H7 (cell line): ENCODE results near the gene EMC10. TPM values are rescaled to one million over a fixed set of nuclear protein-coding genes. Genes with fewer than 3 reads are reported as not detected.

Experiments
- DNase-seq: peaks from one replicate; pipeline ENCODE4 v3.0.0; 2012
- H3K27me3 ChIP-seq: 2 replicates; pipeline ENCODE4 v1.6.0; 2011; ENCODE audit warnings: mild to moderate bottlenecking, low read length; ENCODE audit not compliant: control insufficient read depth, insufficient read depth
- H3K36me3 ChIP-seq: replicated peaks from 2 replicates; pipeline ENCODE4 v1.5.1; 2011; ENCODE audit warnings: low read length; ENCODE audit not compliant: control insufficient read depth, insufficient read depth
- H3K4me3 ChIP-seq: 2 replicates; pipeline ENCODE4 v1.5.1; 2011; ENCODE audit warnings: low read depth, mild to moderate bottlenecking, control low read depth, low read length, moderate library complexity; ENCODE audit not compliant: insufficient read depth
- total RNA-seq: library from RNA; depleted of rRNA; stranded (reverse); fragments of >200 nt; shearing (Covaris generic); gene quantifications from 2 replicates; pipeline ENCODE4 v1.2.3, GENCODE V29; 2014

The EMC10 gene
- total RNA-seq, 1 experiment from 2014 or later, result 166 TPM

DNA sequence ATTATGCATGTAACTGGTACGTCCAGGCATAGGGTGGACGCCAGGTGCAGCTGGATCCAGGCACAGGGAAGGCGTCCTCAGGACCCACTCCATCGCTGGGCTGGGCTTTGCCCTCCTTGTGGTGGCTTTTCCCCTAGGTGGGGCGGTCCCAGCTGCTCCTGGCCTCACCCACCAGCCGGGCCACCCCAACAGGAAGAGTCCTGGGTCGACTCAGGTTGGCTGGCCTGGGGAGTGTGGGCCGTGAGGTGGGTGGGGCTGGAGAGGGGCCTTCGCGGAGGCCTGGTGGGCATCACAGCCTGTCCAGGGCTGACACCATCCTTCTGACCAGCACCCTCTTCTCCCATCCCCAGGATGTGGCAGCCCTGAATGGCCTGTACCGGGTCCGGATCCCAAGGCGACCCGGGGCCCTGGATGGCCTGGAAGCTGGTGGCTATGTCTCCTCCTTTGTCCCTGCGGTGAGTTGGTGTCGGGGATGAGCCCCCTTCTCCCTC lies 3.5 kb downstream of the EMC10 start:
- no peak for DNase-seq
- H3K4me3 ChIP-seq, result no peak overlapping the region
- H3K36me3 ChIP-seq, result peaks cover 15% of the 10 kb centered on the region
- no peaks in the 10 kb centered on the region for H3K27me3 ChIP-seq

DNA sequence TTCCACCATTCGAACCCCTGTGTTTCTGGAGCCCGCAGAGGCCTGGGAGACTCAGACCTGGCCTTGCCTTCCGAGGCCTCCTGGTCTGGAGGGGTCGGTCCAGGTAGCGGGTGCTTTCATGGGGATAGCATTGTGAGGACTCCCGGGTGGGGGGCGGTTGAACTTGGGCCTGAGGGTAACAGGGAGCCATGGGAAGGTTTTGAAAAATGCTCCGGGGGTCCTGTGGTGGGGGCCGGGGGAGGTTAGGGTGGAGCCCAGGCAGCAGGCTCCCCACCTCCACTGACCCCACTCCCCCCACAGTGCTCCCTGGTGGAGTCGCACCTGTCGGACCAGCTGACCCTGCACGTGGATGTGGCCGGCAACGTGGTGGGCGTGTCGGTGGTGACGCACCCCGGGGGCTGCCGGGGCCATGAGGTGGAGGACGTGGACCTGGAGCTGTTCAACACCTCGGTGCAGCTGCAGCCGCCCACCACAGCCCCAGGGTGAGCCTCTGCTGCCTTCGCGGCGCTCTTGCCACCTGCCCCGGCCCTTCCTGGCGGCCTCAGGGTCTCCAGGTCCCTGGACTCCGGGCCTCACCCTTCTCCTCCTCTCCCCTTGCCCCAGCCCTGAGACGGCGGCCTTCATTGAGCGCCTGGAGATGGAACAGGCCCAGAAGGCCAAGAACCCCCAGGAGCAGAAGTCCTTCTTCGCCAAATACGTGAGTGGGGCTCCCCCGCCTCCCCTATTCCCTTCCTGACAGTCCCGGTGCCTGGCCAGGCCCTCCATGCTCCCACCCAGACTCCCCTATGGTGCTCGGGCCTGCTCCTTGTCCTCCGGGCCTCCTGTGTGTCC lies 4.2 kb downstream of the EMC10 start:
- DNase-seq, result no peak
- no peak overlapping the region for H3K4me3 ChIP-seq

DNA sequence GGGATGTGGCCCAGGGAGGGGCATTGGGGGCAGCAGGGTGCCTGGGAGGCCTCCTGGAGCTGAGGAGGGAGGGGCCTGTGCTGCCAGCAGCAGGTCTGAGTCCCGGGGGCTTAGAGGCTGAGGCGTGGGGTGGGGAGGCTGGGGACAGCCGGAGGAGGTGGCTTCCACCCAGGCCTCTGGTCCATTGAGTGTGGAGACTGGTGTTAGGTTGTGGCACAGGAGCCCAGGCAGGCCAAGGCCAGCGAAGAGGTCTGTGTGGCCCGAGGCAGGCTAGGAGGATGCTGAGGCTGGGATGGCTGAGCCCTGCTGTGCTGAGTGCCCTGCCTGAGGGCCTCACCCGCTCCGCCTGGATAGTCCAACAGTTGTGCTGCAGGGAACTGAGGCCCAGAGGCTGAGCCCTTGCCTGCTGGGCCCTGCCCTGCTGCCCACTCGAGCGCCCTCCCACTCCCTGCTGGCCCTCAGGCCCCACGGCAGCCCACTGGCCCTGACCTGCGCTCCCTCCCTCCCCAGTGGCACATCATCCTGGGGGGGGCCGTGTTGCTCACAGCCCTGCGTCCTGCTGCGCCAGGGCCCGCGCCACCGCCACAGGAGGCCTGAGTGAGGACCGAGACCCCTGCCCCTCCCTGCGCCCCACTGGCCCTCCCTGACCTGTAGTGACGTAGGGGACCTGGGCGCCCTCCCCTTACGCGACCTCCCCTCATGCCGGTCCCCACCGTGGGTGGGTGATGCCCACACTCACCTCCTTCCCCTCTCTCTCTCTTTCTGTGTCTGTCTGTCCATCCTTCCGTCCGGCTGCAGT lies 5.2 kb downstream of the EMC10 start:
- Histone ChIP-seq H3K36me3 (peaks cover 15% of the 10 kb centered on the region), H3K27me3 (no peaks in the 10 kb centered on the region; the same call in 1 of the 2 replicates), H3K4me3 (no peak overlapping the region)
- DNase-seq, result no peak

More for the DNA sequence above, 4.2 kb downstream of the EMC10 start:
- peaks cover 15% of the 10 kb centered on the region for H3K36me3 ChIP-seq
- no peaks in the 10 kb centered on the region for H3K27me3 ChIP-seq

DNA sequence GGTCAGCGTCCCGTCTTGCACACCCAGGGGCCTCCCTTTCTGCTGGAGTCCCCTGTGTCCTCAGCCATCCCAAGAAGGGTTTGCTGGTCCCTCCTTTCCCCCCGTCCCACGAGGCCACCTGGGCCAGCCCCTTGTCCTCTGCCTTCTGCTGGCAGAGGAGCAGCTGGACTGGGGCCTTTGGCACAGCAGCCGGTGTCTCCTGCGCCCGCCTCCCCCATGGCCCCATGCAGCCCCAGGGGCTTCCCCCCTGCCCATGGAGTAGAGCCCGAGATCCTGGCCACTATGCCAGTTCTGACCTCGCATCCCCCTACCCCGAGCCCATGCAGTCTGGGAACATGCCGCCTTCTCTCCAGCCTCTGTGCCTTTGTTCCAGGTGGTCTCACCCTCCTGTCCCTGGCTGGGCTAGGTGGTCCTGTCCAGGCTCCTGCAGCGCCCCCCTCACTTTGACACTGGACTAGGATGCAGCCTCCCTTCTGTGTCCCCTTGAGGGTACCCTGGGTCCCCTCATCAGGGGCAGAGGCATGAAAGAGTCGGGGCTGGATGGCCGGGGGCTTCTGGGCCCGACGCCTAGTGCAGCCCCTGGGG lies 6.1 kb downstream of the EMC10 start:
- Histone ChIP-seq H3K4me3 (no peak overlapping the region), H3K27me3 (peaks cover 4% of the 10 kb centered on the region), H3K36me3 (peaks cover 15% of the 10 kb centered on the region)
- no peak for DNase-seq

DNA sequence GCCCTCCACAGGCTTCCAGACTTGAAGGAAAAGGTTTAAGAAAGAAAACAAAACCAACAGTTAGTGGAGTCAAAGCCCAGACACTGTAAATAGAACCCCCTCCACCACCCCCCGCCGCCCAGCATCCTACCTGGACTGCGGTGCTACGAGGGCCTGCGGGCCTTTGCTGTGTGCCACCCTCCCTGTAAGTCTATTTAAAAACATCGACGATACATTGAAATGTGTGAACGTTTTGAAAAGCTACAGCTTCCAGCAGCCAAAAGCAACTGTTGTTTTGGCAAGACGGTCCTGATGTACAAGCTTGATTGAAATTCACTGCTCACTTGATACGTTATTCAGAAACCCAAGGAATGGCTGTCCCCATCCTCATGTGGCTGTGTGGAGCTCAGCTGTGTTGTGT lies 6.6 kb downstream of the EMC10 start:
- Histone ChIP-seq H3K36me3 (peaks cover 15% of the 10 kb centered on the region), H3K4me3 (no peak overlapping the region), H3K27me3 (peaks cover 10% of the 10 kb centered on the region)
- DNase-seq, result no peak

DNA sequence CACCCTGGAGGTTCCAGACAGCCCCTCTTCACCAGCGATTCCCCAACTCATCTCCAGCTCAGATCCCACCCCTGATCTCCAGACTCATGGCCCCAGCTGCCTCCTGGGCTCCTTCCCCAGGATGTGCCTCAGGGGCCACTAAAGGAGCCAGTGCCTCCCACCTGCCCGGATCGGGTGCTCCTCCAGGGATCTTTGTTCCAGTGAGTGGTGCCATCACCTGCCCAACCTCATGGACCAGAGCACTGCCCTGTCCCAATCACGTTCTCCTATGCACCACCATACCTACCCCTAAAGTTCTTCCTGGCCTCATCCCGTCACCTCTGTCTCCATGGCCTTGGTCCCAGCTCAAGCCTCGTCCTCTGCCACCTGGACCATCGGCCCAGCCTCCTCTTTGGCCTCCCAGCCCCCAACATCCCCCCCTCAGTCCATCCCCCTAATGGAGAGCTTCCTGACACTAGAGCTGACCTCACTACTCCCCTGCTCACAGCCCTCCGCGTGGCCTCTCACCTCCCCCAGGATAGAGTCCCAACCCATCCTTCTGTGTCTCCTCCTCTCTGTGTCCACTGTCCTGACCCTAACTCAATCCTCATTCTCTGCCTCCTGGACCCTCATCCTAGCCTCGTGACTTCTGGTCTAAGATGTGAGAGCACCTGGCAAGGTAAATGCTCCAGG lies 9.1 kb downstream of the EMC10 start:
- Histone ChIP-seq H3K36me3 (peaks cover 5% of the 10 kb centered on the region), H3K27me3 (peaks cover 26% of the 10 kb centered on the region), H3K4me3 (no peak overlapping the region)
- DNase-seq, result no peak

DNA sequence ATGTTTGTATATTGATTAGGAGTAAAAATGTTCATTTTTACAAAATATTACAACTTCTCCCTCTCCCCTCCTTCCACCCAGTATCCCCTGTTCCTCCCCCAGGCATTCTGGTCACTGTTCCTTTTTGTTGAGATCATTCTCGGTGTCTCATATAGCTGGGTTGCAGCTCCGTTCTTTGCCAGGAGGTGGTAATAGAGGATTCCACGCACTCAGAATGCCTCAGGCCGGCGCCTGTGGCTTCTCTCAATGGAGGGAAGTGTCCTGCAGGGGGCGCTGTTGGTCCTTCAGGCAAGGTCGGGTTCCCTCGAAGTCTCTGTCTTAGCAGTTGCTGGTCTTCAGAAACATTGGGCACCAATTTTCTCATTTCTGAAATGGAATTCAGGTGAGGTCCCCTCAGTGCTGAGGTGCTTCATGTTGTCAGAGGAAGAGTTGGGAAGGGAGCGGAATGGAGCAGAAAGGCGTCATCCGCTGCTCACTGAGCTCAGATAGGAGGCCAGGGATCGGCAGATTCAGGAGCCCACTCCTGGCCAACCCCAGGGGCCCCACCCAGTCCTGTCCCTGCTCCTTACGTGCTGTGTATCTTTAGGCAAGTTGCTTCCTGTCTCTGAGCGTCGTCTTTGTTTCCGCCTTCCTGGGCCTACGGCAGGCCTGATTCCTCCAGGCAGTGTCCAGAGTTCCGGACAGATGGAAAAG lies 10.7 kb downstream of the EMC10 start:
- H3K27me3 ChIP-seq, result peaks cover 41% of the 10 kb centered on the region
- H3K36me3 ChIP-seq, result peaks cover 3% of the 10 kb centered on the region; the same call in 1 of the 2 replicates
- peak; percentile 87 for DNase-seq
- no peak overlapping the region for H3K4me3 ChIP-seq

DNA sequence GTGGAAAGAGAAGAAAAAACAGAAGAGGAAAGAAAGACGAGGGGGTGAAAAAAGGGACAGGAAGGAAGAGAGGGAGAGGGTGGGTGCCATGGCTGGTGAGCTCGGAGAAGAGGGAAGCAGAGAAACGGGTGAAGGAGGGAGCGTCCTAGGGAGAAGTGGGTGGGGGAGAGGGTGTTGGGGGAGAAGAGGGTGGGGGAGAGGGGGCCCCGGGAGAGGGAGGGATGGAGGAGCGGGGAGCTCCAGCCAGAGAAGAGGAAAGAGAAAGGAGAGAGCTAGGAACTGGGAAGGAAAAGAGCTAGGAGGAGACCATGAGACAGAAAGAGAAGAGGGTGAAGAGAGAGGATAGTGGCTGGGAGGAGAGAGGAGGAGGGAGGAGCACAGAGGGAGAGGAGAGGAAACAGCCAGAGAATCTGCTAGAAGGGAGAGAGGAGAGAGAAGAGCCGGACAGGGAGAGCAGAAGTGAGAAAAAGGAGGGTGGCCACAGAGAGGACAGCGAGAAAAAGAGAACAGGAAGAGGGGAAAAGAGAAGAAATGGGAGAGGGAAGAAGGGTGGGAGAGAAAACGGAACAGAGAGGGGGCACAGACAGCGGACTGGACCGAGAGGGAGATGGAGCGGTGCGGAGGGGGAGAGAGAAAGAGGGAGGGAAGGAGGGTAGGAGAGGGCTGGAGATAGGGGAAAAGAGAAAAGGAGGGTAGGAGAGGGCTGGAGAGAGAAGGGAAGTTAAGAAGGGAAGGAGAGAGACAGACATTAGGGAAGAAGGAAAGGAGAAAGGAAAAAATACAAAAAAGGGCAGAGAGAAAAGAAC lies 12.3 kb downstream of the EMC10 start:
- peaks cover 49% of the 10 kb centered on the region for H3K27me3 ChIP-seq
- DNase-seq, result no peak
- H3K4me3 ChIP-seq, result no peak overlapping the region
- no peaks in the 10 kb centered on the region for H3K36me3 ChIP-seq

DNA sequence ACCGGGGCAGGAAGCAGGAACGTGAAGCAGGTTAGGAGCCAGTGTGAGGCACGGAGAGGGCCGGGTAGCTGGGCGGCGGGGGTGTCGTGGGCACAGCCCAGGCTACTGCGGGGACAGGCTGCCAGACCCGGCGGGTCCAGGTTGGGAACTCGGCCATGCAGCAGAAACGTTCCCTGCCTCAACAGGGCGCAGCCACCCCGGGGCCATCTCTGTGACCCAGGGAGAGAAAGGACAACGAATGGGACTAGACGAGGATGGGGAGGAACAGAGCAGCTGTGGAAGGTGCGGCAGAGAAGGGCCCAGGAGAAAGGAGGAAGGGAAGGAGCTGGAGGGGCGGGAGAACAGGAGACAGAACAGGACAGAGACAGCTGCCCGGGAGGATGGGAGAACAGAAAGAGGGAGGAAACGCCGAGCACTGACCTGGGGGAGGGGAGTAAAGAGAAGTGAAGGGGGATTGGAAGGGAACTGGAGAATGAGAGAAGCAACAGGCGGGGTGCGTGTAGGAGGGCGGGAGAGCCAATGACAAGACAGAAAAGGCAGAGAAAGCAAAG lies 13.2 kb downstream of the EMC10 start:
- Histone ChIP-seq H3K4me3 (no peak overlapping the region), H3K36me3 (no peaks in the 10 kb centered on the region), H3K27me3 (peaks cover 55% of the 10 kb centered on the region)
- DNase-seq, result peak; percentile 75

DNA sequence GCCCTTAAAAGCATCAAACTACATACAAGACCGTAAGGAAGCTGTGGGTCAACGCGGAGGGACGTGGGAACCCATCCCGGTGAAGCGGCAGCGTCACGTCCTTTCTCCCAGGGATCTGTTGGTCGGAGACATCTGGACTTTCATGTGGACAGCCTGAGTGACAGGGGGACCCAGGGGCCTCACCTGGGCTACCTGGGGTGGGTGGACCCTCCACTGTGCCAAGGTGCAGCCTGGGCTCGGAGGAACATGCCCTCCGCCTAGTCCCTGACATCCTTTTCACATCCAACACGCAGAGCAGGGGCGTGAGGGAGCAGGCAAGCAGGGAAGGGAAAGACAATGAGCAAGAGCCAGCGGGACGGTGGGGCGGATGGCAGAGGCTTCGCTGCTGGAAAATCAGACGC lies 14.1 kb downstream of the EMC10 start:
- no peaks in the 10 kb centered on the region for H3K36me3 ChIP-seq
- DNase-seq, result peak; percentile 62
- no peak overlapping the region for H3K4me3 ChIP-seq
- peaks cover 59% of the 10 kb centered on the region for H3K27me3 ChIP-seq

DNA sequence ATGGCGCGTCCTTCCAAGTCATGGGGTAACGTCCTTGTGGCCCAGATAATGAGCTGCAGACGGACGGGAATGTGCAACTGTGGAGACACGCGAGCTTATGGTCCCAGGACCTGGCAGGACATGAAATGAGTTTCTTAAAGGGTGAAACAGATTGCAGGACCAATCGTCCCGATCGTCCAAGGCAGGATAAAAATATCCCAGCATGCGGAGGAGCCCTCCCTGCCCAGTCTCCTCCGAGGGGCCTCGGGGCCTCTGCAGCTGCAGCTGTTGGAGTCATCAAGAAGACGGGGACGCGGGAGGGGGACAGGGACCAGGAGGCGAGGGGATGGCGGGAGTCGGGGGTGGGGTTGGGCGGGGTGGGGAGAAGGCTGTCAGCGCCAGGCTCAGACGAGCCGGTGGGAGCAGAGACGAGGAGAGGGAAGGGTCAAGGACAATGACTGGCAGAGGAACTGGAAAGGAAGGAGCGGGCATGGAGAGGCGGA lies 14.7 kb downstream of the EMC10 start:
- no peaks in the 10 kb centered on the region for H3K36me3 ChIP-seq
- DNase-seq, result peak; percentile 58
- H3K27me3 ChIP-seq, result peaks cover 59% of the 10 kb centered on the region
- H3K4me3 ChIP-seq, result no peak overlapping the region

DNA sequence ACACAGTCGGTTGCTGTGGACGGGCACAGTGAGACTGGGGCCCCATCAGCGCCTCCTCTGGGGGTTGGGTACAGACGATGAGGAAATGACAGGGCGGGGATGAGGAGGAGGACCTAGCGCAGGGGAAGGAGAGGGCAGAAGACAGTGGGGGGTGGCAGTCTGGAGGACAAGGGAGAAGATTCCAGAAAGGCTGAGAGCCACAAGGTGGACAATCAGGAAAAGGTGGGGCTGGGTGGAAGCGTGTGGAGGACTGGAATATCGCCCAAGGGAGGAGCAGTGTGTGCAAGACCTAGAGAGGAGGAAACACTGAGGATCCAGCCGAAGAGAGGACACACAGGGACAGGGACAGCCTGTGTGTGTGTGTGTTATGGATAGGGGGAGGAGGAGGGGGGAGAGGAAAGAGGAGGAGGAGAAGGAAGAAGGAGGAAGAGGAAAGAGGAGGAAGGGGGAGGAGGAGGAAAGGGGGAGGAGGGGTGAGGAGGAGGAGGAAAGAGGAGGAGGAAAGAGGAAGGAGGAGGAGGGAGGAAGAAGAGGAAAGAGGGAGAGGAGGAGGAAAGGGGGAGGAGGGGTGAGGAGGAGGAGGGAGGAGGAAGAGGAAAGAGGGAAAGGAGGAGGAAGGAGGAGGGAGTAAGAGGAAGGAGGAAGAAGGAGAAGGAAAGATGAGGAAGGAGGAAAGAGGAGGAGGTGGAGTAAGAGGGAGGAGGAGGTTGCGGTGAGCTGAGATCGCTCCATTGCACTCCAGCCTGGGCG lies 16.2 kb downstream of the EMC10 start:
- peaks cover 60% of the 10 kb centered on the region for H3K27me3 ChIP-seq
- no peak overlapping the region for H3K4me3 ChIP-seq
- peak; percentile 81 for DNase-seq
- H3K36me3 ChIP-seq, result no peaks in the 10 kb centered on the region
